SH-SY5Y (cell line): ENCODE measurements around the gene SEPHS2.

ENCODE experiments used
- GATA2 ChIP-seq: IDR thresholded peaks from 2 replicates; pipeline ENCODE4 v1.6.1; 2011; ENCODE audit warnings: mild to moderate bottlenecking, low read depth, low read length
- GATA3 ChIP-seq: IDR thresholded peaks from 2 replicates; pipeline ENCODE4 v1.6.1; 2011; ENCODE audit warnings: low read depth, mild to moderate bottlenecking, low read length, moderate library complexity

DNA sequence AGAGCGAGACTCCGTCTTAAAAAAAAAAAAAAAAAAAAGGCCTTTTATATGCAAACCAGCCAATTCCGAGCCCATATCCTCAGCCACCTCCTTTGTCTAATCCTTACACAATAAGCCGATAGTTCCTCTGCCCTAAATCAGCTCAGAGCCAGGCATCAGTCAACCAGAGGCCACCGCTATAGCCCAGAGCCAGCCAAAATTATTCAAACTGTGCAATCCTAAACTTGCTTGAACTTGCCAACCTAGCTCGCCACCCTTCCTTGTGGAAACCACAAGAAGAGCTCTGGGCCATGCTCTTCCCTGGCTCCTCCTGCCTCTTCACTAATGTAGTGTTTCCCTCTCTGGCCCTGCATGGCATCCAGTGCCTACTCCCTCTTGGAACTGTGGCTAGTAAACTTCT, 44.5 kb upstream of the SEPHS2 start:
- no peak for TF ChIP-seq GATA3
- no peak for TF ChIP-seq GATA2
